Memory B cell (primary cell): ENCODE measurements around the gene EMC10.

Experiments
- ATAC-seq: fragments of 150-1000 bp; cut with Tn5 transposase; 2 replicates; pipeline ENCODE4 v1.10.0; 2021; ENCODE audit warnings: low read depth, mild to moderate bottlenecking, moderate library complexity
- DNase-seq, 2 donors: peaks; one replicate each; pipeline ENCODE4 v3.0.0; 2022; ENCODE audit warnings: low spot score in 2 of 2
- H3K27ac Mint-ChIP-seq: one replicate; pipeline ENCODE4 v1.8.0; 2022; ENCODE audit warnings: mild to moderate bottlenecking, moderate library complexity, mixed read lengths
- H3K27me3 Mint-ChIP-seq: one replicate; pipeline ENCODE4 v1.8.0; 2022; ENCODE audit warnings: mixed read lengths
- H3K36me3 Mint-ChIP-seq: one replicate; pipeline ENCODE4 v1.8.0; 2022; ENCODE audit warnings: mild to moderate bottlenecking, mixed read lengths
- H3K4me1 Mint-ChIP-seq: one replicate; pipeline ENCODE4 v1.8.0; 2022; ENCODE audit warnings: mixed read lengths
- H3K4me3 Mint-ChIP-seq: one replicate; pipeline ENCODE4 v1.8.0; 2022; ENCODE audit warnings: mild to moderate bottlenecking, moderate library complexity, mixed read lengths
- H3K9me3 Mint-ChIP-seq: one replicate; pipeline ENCODE4 v1.8.0; 2022; ENCODE audit warnings: mixed read lengths

Gene EMC10

GRCh38 chr19:50501568-50502475, 25.5 kb downstream of the EMC10 start:
- no peak for DNase-seq
- Mint-ChIP-seq H3K27ac (no peak overlapping the region), H3K4me1 (peaks cover 3% of the 10 kb centered on the region), H3K36me3 (peaks cover 7% of the 10 kb centered on the region), H3K4me3 (no peak overlapping the region), H3K27me3 (no peaks in the 10 kb centered on the region), H3K9me3 (no peaks in the 10 kb centered on the region)
- no peak for ATAC-seq

GRCh38 chr19:50505856-50506611, 29.7 kb downstream of the EMC10 start:
- H3K27ac Mint-ChIP-seq: no peak overlapping the region
- no peaks in the 10 kb centered on the region for H3K27me3 Mint-ChIP-seq
- H3K4me1 Mint-ChIP-seq: peaks cover 15% of the 10 kb centered on the region
- H3K4me3 Mint-ChIP-seq: no peak overlapping the region
- DNase-seq: no peak
- peaks cover 2% of the 10 kb centered on the region for H3K9me3 Mint-ChIP-seq
- ATAC-seq: no peak
- H3K36me3 Mint-ChIP-seq: peaks cover 18% of the 10 kb centered on the region

- Mint-ChIP-seq H3K36me3 (peaks cover 21% of the 10 kb centered on the region), H3K27me3 (peaks cover 1% of the 10 kb centered on the region)
Measured at GRCh38 chr19:50506700-50507099, 30.4 kb downstream of the EMC10 start.

GRCh38 chr19:50507376-50507775, 31.1 kb downstream of the EMC10 start:
- Mint-ChIP-seq H3K36me3 (peaks cover 18% of the 10 kb centered on the region), H3K4me3 (no peak overlapping the region), H3K27ac (peak overlapping the region; percentile 80), H3K27me3 (peaks cover 1% of the 10 kb centered on the region), H3K9me3 (peaks cover 4% of the 10 kb centered on the region), H3K4me1 (peaks cover 22% of the 10 kb centered on the region)
- DNase-seq (no peak), ATAC-seq (no peak)

More at GRCh38 chr19:50506700-50507099, 30.4 kb downstream of the EMC10 start:
- H3K4me1 Mint-ChIP-seq: peaks cover 20% of the 10 kb centered on the region
- ATAC-seq (no peak), DNase-seq (no peak)
- peaks cover 4% of the 10 kb centered on the region for H3K9me3 Mint-ChIP-seq
- peak overlapping the region; percentile 80 for H3K27ac Mint-ChIP-seq
- no peak overlapping the region for H3K4me3 Mint-ChIP-seq

GRCh38 chr19:50508843-50509190, 32.5 kb downstream of the EMC10 start:
- no peak for DNase-seq
- Mint-ChIP-seq H3K9me3 (peaks cover 4% of the 10 kb centered on the region), H3K27me3 (peaks cover 6% of the 10 kb centered on the region), H3K4me3 (peak overlapping the region; percentile 17), H3K4me1 (peaks cover 26% of the 10 kb centered on the region), H3K27ac (peak overlapping the region; percentile 7), H3K36me3 (peaks cover 18% of the 10 kb centered on the region)
- ATAC-seq: no peak

- Mint-ChIP-seq H3K27ac (peak overlapping the region; percentile 7), H3K4me3 (peak overlapping the region; percentile 9), H3K27me3 (peaks cover 10% of the 10 kb centered on the region), H3K4me1 (peaks cover 28% of the 10 kb centered on the region), H3K36me3 (peaks cover 18% of the 10 kb centered on the region), H3K9me3 (peaks cover 4% of the 10 kb centered on the region)
- ATAC-seq (no peak), DNase-seq (no peak)
Measured at GRCh38 chr19:50509366-50509765, 33.1 kb downstream of the EMC10 start.

GRCh38 chr19:50510121-50510670, 33.9 kb downstream of the EMC10 start:
- no peak for ATAC-seq
- Mint-ChIP-seq H3K4me3 (peak overlapping the region; percentile 90), H3K4me1 (peaks cover 29% of the 10 kb centered on the region), H3K36me3 (peaks cover 17% of the 10 kb centered on the region), H3K27me3 (peaks cover 12% of the 10 kb centered on the region), H3K9me3 (peaks cover 4% of the 10 kb centered on the region), H3K27ac (peak overlapping the region; percentile 98)
- DNase-seq: no peak

GRCh38 chr19:50510700-50511068, 34.4 kb downstream of the EMC10 start:
- Mint-ChIP-seq H3K36me3 (peaks cover 16% of the 10 kb centered on the region), H3K4me3 (peak overlapping the region; percentile 90), H3K4me1 (peaks cover 29% of the 10 kb centered on the region), H3K9me3 (peaks cover 4% of the 10 kb centered on the region), H3K27ac (peak overlapping the region; percentile 98), H3K27me3 (peaks cover 12% of the 10 kb centered on the region)
- ATAC-seq (no peak), DNase-seq (no peak)

GRCh38 chr19:50511069-50511822, 34.9 kb downstream of the EMC10 start, which contains the start of gene JOSD2:
Gene JOSD2, minus strand, starts transcription at chr19:50511191. Its CDS starts 760 bp downstream, at chr19:50510431.
- Mint-ChIP-seq H3K4me3 (peak within 1 kb of the TSS; percentile 90), H3K36me3 (peaks cover 16% of the 10 kb centered on the region), H3K4me1 (peaks cover 29% of the 10 kb centered on the region), H3K27ac (peak within 1 kb of the TSS; percentile 98), H3K27me3 (peaks cover 12% of the 10 kb centered on the region), H3K9me3 (peaks cover 4% of the 10 kb centered on the region)
- DNase-seq (peak; percentile 92 to 95), ATAC-seq (peak; percentile 86)

- Mint-ChIP-seq H3K27me3 (peaks cover 12% of the 10 kb centered on the region), H3K4me1 (peaks cover 26% of the 10 kb centered on the region), H3K4me3 (no peak overlapping the region), H3K27ac (peak overlapping the region; percentile 98), H3K36me3 (peaks cover 10% of the 10 kb centered on the region), H3K9me3 (peaks cover 1% of the 10 kb centered on the region)
- ATAC-seq (no peak), DNase-seq (no peak)
Measured at GRCh38 chr19:50512112-50512998, 36.0 kb downstream of the EMC10 start.

GRCh38 chr19:50512999-50513745, 36.9 kb downstream of the EMC10 start:
- Mint-ChIP-seq H3K9me3 (peaks cover 1% of the 10 kb centered on the region), H3K36me3 (peaks cover 4% of the 10 kb centered on the region), H3K4me1 (peaks cover 23% of the 10 kb centered on the region), H3K27me3 (peaks cover 12% of the 10 kb centered on the region), H3K27ac (no peak overlapping the region), H3K4me3 (peak overlapping the region; percentile 59)
- ATAC-seq: no peak
- no peak for DNase-seq

- H3K4me3 Mint-ChIP-seq: peak within 1 kb of the TSS; percentile 59
- H3K36me3 Mint-ChIP-seq: peaks cover 3% of the 10 kb centered on the region
- H3K4me1 Mint-ChIP-seq: peaks cover 22% of the 10 kb centered on the region
- no peak for ATAC-seq
- H3K27ac Mint-ChIP-seq: no peak within 1 kb of the TSS
- H3K27me3 Mint-ChIP-seq: peaks cover 12% of the 10 kb centered on the region
- DNase-seq: no peak
- H3K9me3 Mint-ChIP-seq: peaks cover 1% of the 10 kb centered on the region
Measured at GRCh38 chr19:50513746-50514345, 37.5 kb downstream of the EMC10 start, which contains the start of gene ASPDH. Gene ASPDH, minus strand, starts transcription at chr19:50513913. Its CDS starts 90 bp downstream, at chr19:50513823.
